EL (cell line): ENCODE measurements around the gene AUTS2.

ENCODE experiments used
- DNase-seq: peaks from one replicate; pipeline ENCODE4 v3.0.0-alpha.2; 2016

AUTS2 gene

GRCh38 chr7:70744492-70744891 lies 1146.2 kb downstream of the AUTS2 start:
- no peak for DNase-seq

DNA sequence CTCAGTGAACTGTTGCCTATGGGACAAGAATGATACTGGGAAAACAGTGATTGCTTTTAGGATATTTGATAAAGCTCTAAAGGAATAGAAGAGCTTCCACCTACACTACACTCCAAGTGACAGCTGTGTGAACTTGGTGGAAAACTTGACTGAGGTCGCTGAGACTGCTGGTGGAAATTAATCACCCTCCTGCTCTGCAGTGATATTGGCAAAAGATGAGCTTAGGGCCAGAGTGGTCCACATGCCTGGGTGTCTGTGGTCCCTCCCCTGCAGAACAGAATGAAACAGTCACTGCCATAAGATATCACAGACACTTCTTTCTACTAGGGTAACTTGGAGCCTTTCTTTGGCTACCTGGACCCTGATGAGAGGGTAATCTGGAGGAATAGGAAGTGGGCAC lies 1151.6 kb downstream of the AUTS2 start:
- DNase-seq: no peak

- no peak for DNase-seq
These were observed 1153.6 kb downstream of the AUTS2 start for GRCh38 chr7:70751895-70752294.

DNA sequence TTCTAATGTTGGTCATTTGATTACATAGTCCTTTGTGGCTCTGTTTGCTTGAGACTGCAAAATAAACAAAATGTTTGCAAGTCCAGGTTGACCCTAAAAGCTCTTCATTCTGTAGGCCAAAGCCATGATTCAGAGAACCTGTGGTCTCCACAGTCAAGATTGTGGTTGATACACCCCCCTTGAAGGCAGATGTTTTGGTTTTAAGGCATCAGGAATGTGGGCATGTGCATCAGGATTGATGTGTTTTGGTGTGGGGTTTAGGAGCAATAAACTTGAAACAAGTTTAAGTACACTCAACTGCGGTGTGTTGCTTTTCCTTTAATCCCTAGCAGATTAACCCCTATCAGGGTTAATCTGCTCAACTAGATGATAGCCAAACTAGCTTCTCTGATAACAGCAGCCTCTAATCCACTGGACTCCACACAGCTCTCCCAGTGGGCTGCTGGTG lies 1154.5 kb downstream of the AUTS2 start:
- peak; percentile 29 for DNase-seq

- no peak for DNase-seq
These were observed 1158.5 kb downstream of the AUTS2 start for GRCh38 chr7:70756789-70757188.

DNA sequence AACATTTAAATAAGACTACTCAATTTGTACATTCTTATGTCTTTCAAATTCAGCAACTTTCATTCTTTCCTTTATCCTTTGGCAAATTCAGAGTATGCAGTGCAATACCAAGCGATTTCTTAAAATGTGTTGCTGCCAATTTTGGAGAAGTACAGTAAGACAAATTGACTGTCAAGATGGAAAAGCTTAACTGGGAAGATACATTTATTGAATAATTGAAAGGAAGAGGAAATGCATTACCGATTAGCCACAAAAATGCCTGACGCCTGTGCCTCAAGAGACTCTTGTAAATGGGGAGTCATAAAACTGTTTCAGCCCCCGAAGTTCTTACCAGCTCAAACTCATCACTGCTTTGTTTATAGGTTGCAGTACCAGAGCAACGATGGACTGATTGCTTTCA lies 1160.4 kb downstream of the AUTS2 start:
- DNase-seq: peak; percentile 12

- no peak for DNase-seq
These were observed 1161.4 kb downstream of the AUTS2 start for GRCh38 chr7:70759674-70760073.

GRCh38 chr7:70761711-70762328 lies 1163.5 kb downstream of the AUTS2 start:
- no peak for DNase-seq

- DNase-seq: no peak
These were observed 1164.4 kb downstream of the AUTS2 start for GRCh38 chr7:70762696-70763095.

DNA sequence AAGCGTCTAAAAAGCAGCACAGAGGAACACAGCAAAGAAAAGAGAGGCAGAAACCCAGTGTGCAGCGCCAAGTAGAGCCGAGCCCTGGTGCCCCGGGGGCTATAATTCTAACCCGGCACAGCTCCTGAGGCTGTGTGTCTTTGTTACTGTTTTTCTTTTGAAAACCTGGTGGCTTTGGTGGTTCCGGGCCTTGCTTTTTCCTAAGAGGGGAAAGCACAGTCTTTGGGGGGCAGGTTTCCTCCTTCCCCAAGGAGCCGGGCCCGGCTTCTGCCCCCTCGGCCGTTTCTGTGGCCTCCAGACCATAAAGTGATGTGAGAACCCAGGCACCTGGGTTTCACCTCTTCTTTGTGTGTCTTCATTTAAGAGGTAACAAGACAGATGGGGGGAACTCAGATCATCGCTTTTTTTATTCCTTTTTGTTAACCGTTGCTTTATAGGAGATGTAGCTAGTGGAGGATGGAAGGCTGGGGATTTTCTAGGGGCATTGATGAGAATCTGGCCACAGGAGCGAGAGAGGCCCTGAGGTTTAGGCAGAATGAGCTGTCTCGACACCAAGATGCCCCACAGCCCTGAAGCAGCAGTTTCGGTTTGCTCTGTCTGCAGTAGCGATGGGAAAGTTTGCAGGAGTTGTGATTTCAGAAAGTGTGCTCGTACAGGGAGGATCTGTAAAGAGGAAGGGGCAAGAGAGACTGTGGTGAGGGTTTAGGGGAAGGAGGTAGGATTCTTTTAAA lies 1165.9 kb downstream of the AUTS2 start:
- DNase-seq: no peak

DNA sequence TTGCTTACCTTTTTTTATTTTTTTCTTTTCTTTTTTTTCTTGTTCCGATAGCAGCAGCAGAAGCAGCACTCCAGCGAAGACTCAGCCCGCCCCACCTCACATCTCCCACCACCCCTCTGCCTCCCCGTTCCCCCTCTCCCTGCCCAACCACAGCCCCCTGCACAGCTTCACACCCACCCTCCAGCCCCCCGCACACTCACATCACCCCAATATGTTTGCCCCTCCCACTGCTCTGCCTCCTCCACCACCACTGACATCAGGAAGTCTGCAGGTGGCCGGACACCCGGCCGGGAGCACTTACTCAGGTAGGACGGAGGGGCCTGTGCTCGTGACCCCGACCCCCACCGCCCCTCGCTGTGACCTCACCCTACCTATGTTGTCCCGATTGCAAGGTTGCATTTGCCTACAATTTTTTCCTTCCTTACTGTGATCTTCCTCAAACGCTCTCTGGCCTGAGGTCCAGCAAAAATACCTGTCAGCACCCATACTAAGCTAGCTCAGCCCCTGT lies 1166.5 kb downstream of the AUTS2 start:
- DNase-seq: no peak

DNA sequence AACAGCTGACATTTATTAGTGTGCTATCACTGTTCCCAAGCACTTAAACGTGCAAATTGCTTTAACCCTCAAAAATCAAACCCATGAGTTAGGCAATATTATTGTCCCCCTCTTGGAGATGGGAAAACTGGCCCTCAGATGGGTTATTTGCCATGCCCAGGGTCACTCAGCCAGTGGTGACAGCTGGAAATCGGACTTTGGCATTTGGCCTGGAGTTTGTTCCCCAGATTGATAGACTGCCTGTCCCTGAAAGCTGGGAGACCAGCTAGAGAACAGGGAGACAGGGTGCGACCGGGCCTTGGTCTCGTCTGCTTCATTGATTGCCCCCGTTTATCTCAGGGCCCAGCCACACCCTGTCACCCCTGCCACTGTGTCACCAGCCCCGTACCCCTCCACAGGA lies 1167.4 kb downstream of the AUTS2 start:
- no peak for DNase-seq

- no peak for DNase-seq
These were observed 1167.8 kb downstream of the AUTS2 start for GRCh38 chr7:70766109-70766508.

GRCh38 chr7:70766694-70767093 lies 1168.4 kb downstream of the AUTS2 start:
- DNase-seq: no peak

GRCh38 chr7:70770154-70770553 lies 1171.9 kb downstream of the AUTS2 start:
- no peak for DNase-seq

DNA sequence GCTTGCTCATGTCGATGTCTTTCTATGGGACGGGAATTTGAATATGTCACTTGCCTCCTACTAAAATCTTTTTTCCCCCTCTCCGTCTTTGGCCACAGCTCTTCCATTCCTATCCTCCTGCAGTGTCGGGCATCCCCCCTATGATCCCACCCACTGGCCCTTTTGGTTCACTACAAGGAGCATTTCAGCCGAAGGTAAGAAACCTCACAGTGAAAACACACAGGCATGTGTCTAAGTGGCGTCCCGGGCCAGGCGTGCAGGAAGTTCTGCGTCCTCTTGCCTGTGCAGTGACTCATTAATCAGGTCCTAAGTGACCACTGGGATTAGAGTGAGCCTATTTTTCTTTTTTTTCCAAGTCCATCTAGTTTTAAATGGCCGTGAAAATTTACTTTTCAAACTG lies 1173.2 kb downstream of the AUTS2 start:
- DNase-seq: no peak

DNA sequence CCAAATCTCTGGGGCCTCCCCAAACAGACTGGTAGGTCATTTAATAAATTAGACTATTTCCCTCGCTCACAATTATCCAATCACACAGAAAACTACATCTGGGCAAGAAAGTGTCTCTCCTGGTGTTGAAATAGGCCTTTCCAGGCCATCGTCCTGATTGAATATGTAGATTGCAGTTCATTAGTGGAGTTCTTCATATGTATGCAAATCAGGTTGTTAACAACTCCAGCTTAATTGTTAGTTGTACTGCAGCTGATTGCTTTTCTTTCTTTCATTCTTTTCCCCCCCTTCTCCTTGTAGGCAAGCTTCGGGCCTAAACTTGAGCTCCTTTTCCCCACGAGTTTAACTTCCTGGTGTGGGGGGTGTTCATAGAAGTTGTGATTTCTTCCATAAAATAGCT lies 1174.6 kb downstream of the AUTS2 start:
- no peak for DNase-seq

GRCh38 chr7:70773406-70773805 lies 1175.1 kb downstream of the AUTS2 start:
- DNase-seq: no peak

GRCh38 chr7:70774950-70775527 lies 1176.8 kb downstream of the AUTS2 start:
- DNase-seq: no peak

DNA sequence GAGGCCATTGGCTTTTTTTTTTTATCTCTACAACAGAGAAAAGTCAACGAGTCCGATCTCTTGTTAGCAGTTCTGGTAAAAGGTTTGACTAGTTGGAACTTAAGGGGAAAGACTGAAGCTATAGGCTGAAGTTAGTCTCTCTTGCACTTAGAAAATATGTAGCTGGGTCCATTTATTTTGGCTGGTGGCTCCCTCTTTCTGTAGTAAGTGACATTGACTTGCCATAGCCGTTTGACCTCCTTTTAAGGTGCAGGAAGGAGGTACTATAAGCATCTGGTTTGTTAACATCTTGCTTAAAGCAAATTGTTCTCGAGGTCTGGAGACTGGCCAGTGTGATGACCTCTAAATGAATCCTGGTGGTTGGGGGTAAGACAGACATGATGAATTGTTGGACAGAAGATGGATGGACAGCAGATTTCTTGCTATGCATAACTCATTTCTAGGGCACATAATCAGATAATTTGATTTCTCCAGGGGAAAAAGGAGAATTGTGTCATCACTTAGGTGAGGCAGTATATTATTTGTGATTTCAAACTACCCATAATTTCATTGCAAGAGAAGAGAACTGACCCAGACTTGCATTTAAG lies 1177.4 kb downstream of the AUTS2 start:
- peak; percentile 2 for DNase-seq

DNA sequence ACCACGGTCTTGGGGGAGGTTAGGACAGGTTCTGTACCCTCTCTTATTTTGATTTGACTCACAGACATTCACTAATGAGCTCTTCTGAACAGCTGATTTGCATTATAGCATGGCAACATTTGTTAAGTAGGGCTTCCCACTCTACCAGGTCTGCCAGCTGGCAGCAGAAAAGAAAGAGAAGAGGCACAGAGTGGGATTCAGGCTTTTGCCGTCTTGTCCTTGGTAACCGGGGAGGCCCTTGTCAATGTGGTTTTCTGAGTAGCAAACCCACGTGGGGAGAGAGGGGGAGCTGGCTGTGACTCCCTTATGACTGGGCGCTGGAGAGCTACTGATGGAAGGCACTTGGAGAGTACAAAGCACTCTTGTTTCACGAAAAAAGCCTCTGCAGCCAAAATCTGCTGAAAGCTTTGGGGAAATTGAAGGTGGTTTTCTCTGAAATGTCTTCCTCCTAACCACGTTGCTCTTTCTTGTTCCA lies 1178.4 kb downstream of the AUTS2 start:
- no peak for DNase-seq

- DNase-seq: no peak
These were observed 1179.0 kb downstream of the AUTS2 start for GRCh38 chr7:70777251-70777650.

- no peak for DNase-seq
These were observed 1180.3 kb downstream of the AUTS2 start for GRCh38 chr7:70778585-70778984.

DNA sequence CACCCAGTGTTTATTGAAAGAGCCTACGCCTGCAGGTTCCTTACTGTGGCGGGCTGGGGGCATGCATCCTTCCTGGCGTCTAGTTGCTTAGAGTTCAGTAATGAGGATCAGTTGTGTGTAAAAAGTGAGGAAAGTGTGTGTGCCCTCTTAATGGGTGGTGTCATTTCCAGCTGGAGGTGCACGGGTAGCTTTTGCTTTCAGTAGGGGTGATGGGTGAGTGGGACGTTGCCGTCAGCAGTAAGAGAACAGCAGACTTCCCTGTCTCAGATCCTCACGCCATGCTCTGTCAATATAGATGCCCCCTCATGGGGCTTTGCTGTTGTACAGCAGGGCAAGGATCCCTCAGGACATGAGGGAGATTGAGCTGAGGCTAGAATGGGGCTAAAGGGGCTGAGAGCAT lies 1181.0 kb downstream of the AUTS2 start:
- no peak for DNase-seq
